NT2/D1 (cell line): Measurements from ENCODE around the gene SLC48A1.
A peak's percentile ranks its signal among the peaks of the same experiment; 100 is the strongest.
"Not testable (repeated sequence)": the region's sequence is repeated elsewhere in the genome, so short reads cannot be mapped to it uniquely, and the experiment has no call there.

ENCODE experiments used
- DNase-seq: peaks from one replicate; pipeline ENCODE4 v3.0.0-alpha.2; 2011; ENCODE audit warnings: low read depth, low spot score
- H3K27me3 ChIP-seq: 2 replicates; pipeline ENCODE4 v1.6.0; 2011; ENCODE audit warnings: mild to moderate bottlenecking; ENCODE audit not compliant: insufficient read length, insufficient read depth
- H3K36me3 ChIP-seq: 2 replicates; pipeline ENCODE4 v1.6.1; 2011; ENCODE audit warnings: mild to moderate bottlenecking, low read length, mixed read lengths; ENCODE audit not compliant: insufficient read depth, insufficient read length
- H3K4me1 ChIP-seq: 2 replicates; pipeline ENCODE4 v1.5.1; 2011; ENCODE audit not compliant: insufficient read depth, insufficient read length
- H3K4me3 ChIP-seq: 2 replicates; pipeline ENCODE4 v1.5.1; 2011; ENCODE audit warnings: low read depth; ENCODE audit not compliant: insufficient read length
- H3K9ac ChIP-seq: 2 replicates; pipeline ENCODE4 v1.6.0; 2011; ENCODE audit warnings: low read depth; ENCODE audit not compliant: insufficient read length
- H3K9me3 ChIP-seq: 2 replicates; pipeline ENCODE4 v1.5.1; 2011; ENCODE audit warnings: mild to moderate bottlenecking, low read length; ENCODE audit not compliant: insufficient read depth
- SUZ12 ChIP-seq: IDR thresholded peaks from 2 replicates; pipeline ENCODE4 v1.6.1; 2011; ENCODE audit not compliant: insufficient read length, insufficient read depth; ENCODE audit errors: extremely low read depth
- YY1 ChIP-seq: IDR thresholded peaks from 2 replicates; pipeline ENCODE4 v1.6.1; 2011; ENCODE audit not compliant: insufficient read length, insufficient read depth
- ZNF274 ChIP-seq: IDR thresholded peaks from 2 replicates; pipeline ENCODE4 v1.6.1; 2011; ENCODE audit warnings: mild to moderate bottlenecking, low read depth, low read length

The SLC48A1 gene

GRCh38 chr12:47805417-47805816 is 32.4 kb downstream of the SLC48A1 start:
- TF ChIP-seq ZNF274 (no peak), SUZ12 (no peak)
- peaks cover 71% of the 10 kb centered on the region for H3K36me3 ChIP-seq
- H3K4me1 ChIP-seq = peaks cover 49% of the 10 kb centered on the region
- no peak for DNase-seq
- no peak overlapping the region for H3K9ac ChIP-seq
- H3K4me3 ChIP-seq = no peak overlapping the region
- no peaks in the 10 kb centered on the region for H3K9me3 ChIP-seq
- H3K27me3 ChIP-seq = no peaks in the 10 kb centered on the region

- H3K9ac ChIP-seq = no peak overlapping the region
- H3K36me3 ChIP-seq = peaks cover 58% of the 10 kb centered on the region
- H3K4me1 ChIP-seq = peaks cover 41% of the 10 kb centered on the region
- DNase-seq = no peak
- TF ChIP-seq ZNF274 = no peak
- no peak for TF ChIP-seq SUZ12
- TF ChIP-seq YY1 = no peak
- H3K9me3 ChIP-seq = no peaks in the 10 kb centered on the region
- H3K4me3 ChIP-seq = no peak overlapping the region
- no peaks in the 10 kb centered on the region for H3K27me3 ChIP-seq
Observed at GRCh38 chr12:47807338-47807737, 34.3 kb downstream of the SLC48A1 start.

- Histone ChIP-seq H3K4me3 (no peak overlapping the region), H3K9me3 (no peaks in the 10 kb centered on the region), H3K9ac (no peak overlapping the region), H3K36me3 (peaks cover 51% of the 10 kb centered on the region), H3K4me1 (peaks cover 36% of the 10 kb centered on the region), H3K27me3 (no peaks in the 10 kb centered on the region)
- TF ChIP-seq ZNF274 (no peak), YY1 (no peak), SUZ12 (no peak)
- DNase-seq = no peak
Observed at GRCh38 chr12:47808050-47808449, 35.0 kb downstream of the SLC48A1 start.

GRCh38 chr12:47808574-47809365 is 35.7 kb downstream of the SLC48A1 start:
- no peaks in the 10 kb centered on the region for H3K27me3 ChIP-seq
- H3K36me3 ChIP-seq = peaks cover 44% of the 10 kb centered on the region
- peaks cover 31% of the 10 kb centered on the region for H3K4me1 ChIP-seq
- no peak for DNase-seq
- TF ChIP-seq ZNF274 = no peak
- no peak for TF ChIP-seq YY1
- no peak for TF ChIP-seq SUZ12
- peak overlapping the region; percentile 57 for H3K9ac ChIP-seq
- H3K9me3 ChIP-seq = no peaks in the 10 kb centered on the region
- H3K4me3 ChIP-seq = no peak overlapping the region

- H3K4me3 ChIP-seq, H3K9me3 ChIP-seq, H3K9ac ChIP-seq, H3K27me3 ChIP-seq, DNase-seq: not testable (repeated sequence)
- Histone ChIP-seq H3K36me3 (peaks cover 44% of the 10 kb centered on the region), H3K4me1 (peaks cover 38% of the 10 kb centered on the region)
Observed at GRCh38 chr12:47809518-47809917, 36.5 kb downstream of the SLC48A1 start.

GRCh38 chr12:47811072-47811396 is 38.0 kb downstream of the SLC48A1 start:
- TF ChIP-seq ZNF274 (no peak), SUZ12 (no peak), YY1 (no peak)
- H3K4me1 ChIP-seq = peaks cover 44% of the 10 kb centered on the region
- no peaks in the 10 kb centered on the region for H3K27me3 ChIP-seq
- no peak overlapping the region for H3K9ac ChIP-seq
- peaks cover 40% of the 10 kb centered on the region for H3K36me3 ChIP-seq
- H3K4me3 ChIP-seq = no peak overlapping the region
- no peaks in the 10 kb centered on the region for H3K9me3 ChIP-seq
- no peak for DNase-seq

- Histone ChIP-seq H3K4me3 (no peak overlapping the region), H3K4me1 (peaks cover 49% of the 10 kb centered on the region), H3K9ac (peak overlapping the region; percentile 74), H3K27me3 (no peaks in the 10 kb centered on the region), H3K9me3 (no peaks in the 10 kb centered on the region), H3K36me3 (peaks cover 36% of the 10 kb centered on the region)
- TF ChIP-seq ZNF274 (no peak), YY1 (no peak), SUZ12 (no peak)
- no peak for DNase-seq
Observed at GRCh38 chr12:47811581-47812484, 38.8 kb downstream of the SLC48A1 start.
